HG02642 (cell line): Measurements from ENCODE around the gene SLC6A16.
"Not testable (repeated sequence)": the region's sequence is repeated elsewhere in the genome, so short reads cannot be mapped to it uniquely, and the experiment has no call there.

ENCODE experiments used
- ATAC-seq: cut with Tn5 transposase; IDR thresholded peaks from one replicate; pipeline ENCODE4 v1.9.1; 2021; ENCODE audit warnings: mild to moderate bottlenecking; ENCODE audit not compliant: unreplicated experiment, poor library complexity

SLC6A16 gene

DNA sequence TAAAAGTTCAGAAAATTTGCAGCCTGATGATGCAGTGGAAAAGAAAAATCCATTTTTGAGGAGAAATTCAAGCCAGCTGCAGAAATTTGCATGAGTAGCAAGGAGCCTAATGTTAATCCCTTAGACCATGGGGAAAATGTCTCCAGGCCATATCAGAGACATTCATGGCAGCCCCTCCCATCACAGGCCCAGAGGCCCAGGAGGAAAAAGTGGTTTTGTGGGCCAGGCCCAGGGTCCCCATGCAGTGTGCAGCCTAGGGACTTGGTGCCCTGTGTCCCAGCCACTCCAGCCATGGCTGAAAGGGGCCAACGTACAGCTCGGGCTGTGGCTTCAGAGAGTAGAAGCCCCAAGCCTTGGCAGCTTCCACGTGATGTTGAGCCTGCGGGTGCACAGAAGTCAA is 36.8 kb downstream of the SLC6A16 start:
- not testable (repeated sequence) for ATAC-seq

DNA sequence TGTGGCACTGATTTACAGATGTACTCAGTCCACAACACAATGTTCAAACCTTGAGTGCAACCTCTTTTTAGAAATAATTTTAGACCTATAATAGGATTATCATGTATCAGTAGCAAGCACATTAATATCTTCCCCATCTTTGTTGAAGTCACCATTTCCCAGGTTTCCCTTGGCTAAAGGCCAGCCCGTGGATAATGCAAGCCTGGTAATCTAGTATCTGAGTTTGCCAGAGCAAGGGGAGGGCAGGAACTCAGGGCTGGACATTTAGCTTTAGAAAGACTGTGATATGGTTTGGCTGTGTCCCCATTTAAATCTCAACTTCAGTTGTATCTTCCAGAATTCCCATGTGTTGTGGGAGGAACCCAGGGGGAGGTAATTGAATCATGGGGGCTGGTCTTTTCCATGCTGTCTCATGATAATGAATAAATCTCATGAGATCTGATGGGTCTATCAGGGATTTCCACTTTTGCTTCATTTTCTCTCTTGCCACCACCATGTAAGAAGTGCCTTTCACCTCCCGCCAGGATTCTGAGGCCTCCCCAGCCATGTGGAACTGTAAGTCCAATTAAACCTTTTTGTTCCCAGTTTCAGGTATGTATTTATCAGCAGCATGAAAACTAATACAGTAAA is 37.7 kb downstream of the SLC6A16 start:
- ATAC-seq, result no peak

DNA sequence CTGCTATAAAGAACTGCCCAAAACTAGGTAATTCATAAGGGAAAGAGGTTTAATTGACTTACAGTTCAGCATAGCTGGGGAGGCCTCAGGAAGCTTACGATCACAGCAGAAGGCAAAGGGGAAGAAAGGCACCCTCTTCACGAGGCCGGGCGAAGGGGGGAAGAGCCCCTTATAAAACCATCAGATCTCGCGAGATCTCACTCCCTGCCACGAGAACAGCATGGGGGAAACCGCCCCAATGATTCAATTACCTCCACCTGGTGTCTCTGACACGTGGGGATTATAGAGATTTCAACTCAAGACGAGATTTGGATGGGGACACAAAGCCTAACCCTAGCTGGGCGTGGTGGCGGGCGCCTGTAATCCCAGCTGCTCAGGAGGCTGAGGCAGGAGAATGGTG is 42.8 kb downstream of the SLC6A16 start:
- no peak for ATAC-seq

GRCh38 chr19:49272204-49272603 is 52.8 kb downstream of the SLC6A16 start:
- no peak for ATAC-seq

DNA sequence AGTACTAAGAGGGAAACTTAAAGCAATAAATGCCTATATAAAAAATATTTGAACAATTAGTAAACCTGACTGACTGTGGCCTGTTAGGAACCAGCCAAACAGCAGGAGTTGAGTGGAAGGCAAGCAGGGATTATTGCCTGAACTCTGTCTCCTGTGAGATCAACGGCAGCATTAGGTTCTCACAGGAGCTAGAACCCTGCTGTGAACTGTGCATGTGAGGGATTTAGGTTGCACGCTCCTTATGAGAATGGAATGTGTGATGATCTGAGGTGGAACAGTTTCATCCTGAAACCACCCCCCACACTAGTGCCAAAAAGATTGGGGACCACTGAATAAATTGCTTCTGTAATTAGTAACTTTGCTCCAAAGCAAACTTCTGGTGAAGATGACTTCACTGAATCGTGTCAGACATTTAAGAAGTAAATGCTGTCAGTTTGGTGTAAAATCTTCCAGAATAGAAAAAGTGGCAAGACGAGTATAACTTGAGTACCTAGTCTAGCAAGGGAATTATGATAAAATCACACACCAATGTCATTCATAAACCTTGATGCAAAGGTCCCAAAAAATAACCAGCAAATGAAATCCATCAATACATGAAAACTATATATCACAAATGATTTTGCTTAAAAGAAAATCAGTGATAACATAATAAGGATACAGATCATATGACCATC is 53.8 kb downstream of the SLC6A16 start:
- ATAC-seq, result no peak

DNA sequence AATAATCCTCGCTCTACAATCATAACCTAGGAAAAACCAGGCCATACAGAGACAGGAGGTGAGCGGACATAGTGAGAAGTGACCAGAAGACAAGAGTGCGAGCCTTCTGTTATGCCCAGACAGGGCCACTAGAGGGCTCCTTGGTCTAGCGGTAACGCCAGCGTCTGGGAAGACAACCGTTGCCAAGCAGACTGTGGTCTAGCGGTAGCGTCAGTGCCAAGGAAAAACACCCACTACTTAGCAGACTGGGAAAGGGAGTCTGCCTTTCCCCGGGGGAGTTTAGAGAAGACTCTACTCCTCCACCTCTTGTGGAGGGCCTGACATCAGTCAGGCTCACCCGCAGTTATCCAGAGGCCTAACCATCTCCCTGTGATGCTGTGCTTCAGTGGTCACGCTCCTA is 58.6 kb downstream of the SLC6A16 start:
- ATAC-seq, result not testable (repeated sequence)

DNA sequence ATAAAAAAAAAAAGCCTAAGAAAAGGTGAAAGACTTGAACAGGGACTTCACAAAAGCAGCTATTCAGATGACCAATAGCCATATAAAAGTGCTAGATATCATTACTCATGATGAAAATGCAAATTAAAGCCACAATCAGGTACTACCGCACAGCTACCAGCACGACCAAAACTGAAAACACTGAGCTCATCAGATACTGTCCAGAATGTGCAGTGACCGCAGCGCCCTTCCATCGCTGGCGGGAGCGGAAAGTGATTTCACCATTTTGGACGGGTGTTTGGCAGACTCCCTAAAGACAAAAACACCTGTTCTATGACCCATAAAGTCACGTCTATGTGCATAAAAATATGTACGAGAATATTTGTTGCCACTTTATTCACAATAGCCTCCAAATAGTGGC is 60.7 kb downstream of the SLC6A16 start:
- no peak for ATAC-seq

DNA sequence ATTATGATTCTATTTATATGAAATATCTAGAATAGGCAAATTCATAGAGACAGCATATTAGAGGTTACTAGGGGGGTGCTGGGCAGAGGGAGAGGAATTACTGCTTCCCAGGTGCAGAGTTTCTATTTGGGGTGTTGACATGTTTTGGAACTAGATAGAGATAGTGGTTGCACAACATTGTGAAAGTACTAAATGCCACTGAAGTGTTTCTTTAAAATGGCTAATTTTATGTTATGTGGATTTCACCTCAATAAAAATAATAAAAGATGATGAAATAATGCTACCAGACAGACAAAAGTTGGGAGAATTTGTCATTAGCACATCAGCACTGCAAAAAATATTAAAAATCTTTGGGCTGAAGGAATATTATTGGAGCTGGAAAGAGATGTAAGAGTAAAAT is 63.4 kb downstream of the SLC6A16 start:
- no peak for ATAC-seq

DNA sequence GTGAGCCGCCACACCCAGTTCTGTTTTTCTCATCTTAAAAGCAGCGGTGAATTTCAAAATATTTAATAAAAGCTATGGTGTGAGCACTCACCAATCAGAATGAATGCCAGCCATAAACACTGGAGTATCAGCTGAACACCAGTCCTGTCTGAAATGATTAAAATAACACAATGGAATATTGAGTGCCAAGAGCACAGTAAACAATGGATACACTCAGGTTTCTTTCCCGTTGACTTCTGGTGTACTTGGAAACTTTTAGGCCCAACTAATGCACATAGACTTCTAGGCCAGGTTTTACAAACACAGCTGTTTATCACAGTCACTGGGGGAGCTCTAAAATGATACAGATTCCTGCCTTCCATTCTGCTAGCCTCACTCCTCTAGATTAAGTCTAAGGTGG is 68.3 kb downstream of the SLC6A16 start:
- no peak for ATAC-seq

GRCh38 chr19:49255674-49256073 is 69.3 kb downstream of the SLC6A16 start:
- ATAC-seq, result no peak

GRCh38 chr19:49249933-49250332 is 75.1 kb downstream of the SLC6A16 start:
- ATAC-seq, result no peak

DNA sequence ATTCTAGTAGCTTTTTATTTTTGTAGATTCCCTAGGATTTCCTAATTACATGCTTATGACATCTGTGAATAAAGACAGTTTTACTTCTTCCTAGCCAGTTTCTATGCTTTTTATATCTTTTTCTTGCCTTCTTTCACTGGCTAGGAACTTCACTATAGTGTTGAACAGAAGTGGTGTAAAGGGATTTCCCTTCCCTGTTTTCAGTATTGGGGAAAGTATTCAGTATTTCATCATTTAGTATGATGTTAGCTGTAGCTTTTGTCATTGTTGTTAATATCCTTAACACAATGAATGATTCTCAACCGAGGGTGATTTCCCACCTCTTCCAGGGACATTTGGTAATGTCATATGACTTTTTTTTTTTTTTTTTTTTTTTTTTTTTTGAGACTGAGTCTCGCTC is 77.3 kb downstream of the SLC6A16 start:
- no peak for ATAC-seq

- ATAC-seq, result no peak
Measured at GRCh38 chr19:49244256-49244655, 80.7 kb downstream of the SLC6A16 start.

GRCh38 chr19:49243726-49244125 is 81.3 kb downstream of the SLC6A16 start:
- no peak for ATAC-seq

- no peak for ATAC-seq
Measured at GRCh38 chr19:49243129-49243528, 81.9 kb downstream of the SLC6A16 start.

GRCh38 chr19:49241769-49242168 is 83.2 kb downstream of the SLC6A16 start:
- ATAC-seq, result no peak
